Stimulated activated CD4-positive, alpha-beta T cell treated with anti-CD3 and anti-CD28 coated beads, Interleukin-4, amount 100 ng/mL, for 24 hours (primary cell): ENCODE data around the gene UNC5B.
"Not testable (repeated sequence)": the region's sequence is repeated elsewhere in the genome, so short reads cannot be mapped to it uniquely, and the experiment has no call there.

Experiments used
- DNase-seq: peaks from one replicate; pipeline ENCODE4 v3.0.0-alpha.2; 2020

The UNC5B gene

DNA sequence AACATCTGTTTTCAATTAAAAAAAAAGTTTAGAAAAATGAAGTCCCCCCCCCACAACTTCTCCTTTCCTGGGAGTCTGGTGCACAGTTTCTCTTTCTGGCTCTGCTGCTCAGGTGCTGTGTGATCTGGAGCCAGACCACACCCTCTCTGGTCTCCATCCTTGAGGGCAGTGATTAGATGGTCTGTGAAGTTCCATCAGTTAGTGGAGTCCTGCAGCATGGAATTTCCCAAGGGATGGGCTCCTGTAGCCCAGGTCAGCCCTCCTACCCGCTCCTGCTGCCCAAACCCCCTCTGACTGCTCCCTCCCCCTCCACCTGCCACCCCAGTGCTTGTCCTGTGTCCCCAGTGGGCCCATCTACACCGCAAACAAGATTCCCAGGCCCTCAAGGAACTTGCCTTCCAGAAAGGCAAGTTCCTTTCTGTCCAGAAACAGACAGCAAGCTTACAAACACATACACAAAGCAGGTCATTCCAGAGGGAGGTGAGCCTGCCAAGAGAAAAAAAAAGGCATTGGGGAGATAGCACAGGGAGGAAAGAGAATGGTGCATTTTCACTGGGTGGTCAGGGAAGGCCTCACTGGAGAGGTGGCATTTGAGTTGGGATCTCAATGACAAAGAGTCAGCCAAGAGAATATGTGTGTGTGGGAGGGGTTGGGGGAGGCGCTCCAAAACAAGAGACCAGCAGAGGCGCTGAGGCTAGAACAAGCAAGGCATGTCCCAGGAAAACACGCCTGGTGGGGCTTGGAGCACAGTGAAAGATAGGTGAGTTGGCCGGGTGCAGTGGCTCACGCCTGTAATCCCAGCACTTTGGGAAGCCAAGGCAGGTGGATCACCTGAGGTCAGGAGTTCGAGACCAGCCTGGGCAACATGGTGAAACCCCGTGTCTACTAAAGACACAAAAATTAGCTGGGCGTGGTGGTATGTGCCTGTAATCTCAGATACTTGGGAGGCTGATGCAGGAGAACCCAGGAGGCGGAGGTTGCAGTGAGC lies 57.2 kb downstream of the UNC5B start:
- DNase-seq = no peak

DNA sequence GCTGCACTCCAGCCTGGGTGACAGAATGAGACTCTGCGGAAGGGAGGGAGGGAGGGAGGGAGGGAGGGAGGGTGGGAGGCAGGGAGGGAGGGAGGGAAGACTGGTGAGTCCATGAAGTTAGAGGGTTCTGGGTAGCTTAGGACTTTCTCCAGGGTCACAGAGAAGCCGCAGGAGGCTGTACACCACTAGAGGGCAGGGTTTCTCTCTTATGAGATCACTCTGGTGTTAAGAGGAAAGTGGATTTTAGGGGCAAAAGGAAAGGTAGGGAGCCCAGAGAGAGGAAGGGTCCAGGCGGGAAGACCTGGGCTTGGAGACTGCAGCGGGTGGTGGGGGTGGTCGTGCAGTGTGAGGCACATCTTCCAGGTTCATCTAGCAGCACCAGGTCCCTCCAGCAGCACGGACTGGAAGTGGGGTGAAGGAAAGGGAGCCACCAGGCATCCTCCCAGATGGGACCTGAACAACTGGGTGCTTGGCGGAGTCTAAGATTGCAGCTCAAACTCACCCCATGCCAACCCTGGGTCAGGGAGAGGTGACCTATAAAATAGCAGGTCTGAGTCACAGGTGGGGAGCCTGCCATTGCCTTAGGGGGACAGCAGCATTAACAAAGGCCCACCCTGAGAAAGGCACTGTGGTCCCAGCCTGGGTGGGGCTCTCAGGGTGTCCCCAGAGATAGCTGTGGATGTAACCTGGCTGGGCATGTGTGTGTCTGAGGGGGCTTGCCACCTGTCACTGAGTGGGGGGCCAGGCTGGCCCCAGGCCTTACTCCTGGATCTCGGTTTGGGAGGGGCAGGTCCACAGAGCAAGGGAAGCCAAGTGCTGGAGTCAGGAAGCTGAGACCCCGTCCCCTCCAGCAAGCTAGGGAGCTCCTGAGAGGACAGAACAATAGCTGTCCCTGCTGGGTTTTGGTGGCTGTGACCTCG lies 58.2 kb downstream of the UNC5B start:
- peak; percentile 36 for DNase-seq

DNA sequence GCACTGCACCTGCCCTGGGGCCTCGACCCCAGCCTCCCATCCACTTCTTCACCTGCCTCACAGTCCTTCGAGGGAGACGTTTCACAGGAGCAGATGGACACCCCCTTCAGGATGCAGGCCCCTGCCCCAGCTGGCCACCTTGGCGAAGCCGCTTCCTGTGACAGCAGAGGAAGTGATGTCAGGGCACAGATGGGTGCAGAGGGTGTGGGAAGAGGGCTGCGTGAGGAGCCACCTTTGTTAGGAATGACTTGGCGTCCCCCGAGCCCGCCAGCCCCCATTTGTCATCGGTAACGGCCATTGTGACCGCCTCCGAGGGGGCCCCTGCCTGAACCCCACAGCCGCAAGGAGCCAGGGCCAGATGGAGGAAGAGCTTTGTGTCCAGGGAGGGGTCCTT lies 59.3 kb downstream of the UNC5B start:
- DNase-seq = no peak

DNA sequence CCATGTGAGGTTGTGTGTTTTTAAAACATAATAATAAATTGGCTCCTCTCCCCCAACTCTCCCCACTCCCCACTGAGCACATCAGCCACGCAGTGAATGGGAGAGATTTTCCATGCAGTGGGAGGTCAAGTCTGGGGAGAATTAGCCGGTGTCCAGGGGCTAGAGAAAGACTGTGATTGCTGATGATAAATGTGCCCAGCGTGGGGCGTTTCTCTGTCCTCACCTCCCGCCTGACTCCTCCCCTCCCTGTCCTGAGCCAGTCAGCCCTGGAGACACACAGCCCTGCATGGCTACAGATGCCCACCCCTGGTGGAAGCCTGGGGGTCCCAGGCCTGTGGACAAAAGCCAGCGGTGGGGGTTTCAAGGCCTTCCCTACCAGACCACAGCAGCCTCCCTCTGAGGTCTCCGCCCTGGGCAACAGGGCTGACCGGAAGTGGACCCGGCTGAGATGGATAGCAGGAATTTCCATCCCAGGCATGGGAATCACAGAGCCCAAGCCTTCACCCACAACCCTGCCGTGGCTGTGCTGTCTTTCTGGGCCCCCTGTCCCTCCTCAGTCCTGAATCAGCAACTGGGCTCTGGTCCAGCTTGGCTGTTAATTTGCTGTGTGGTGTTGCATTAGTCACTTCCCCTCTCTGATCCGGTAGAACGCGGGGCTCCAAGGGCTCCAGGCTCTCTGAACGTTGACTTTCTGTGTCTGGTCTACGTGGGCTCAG lies 59.8 kb downstream of the UNC5B start:
- DNase-seq = no peak

DNA sequence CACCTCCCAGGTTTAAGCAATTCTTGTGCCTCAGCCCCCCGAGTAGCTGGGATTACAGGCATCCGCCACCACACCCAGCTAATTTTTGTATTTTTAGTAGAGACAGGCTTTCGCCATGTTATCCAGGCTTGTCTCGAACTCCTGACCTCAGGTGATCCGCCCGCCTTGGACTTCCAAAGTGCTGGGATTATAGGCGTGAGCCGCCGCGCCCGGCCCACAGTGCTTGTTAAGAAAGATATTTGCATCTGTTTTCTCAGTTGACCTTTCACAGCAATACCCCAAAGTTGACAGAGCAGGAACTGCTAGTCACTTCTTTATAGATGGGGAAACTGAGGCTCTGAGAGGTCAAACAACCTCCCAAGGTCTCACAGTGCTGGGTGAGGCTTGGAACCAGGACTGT lies 60.6 kb downstream of the UNC5B start:
- DNase-seq = not testable (repeated sequence)

DNA sequence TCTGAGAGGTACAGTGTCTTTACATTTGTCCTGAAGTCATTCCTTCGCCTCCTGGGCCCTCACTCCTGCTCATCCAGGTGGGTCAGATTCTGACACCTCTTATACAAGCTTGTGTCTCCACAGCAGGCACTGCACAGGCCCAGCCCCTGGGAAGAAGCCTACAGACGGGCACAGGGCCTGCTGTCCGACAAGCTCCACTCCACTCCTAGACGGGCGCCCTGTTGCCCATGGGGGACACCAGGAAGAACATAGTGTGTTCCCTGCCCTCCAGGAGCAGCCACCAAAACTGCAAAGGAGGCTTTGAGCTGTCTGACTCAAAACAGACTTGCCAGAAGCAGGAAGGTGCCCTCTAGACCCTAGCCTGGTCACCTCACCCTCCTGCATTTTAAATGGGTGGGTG lies 61.1 kb downstream of the UNC5B start:
- no peak for DNase-seq

DNA sequence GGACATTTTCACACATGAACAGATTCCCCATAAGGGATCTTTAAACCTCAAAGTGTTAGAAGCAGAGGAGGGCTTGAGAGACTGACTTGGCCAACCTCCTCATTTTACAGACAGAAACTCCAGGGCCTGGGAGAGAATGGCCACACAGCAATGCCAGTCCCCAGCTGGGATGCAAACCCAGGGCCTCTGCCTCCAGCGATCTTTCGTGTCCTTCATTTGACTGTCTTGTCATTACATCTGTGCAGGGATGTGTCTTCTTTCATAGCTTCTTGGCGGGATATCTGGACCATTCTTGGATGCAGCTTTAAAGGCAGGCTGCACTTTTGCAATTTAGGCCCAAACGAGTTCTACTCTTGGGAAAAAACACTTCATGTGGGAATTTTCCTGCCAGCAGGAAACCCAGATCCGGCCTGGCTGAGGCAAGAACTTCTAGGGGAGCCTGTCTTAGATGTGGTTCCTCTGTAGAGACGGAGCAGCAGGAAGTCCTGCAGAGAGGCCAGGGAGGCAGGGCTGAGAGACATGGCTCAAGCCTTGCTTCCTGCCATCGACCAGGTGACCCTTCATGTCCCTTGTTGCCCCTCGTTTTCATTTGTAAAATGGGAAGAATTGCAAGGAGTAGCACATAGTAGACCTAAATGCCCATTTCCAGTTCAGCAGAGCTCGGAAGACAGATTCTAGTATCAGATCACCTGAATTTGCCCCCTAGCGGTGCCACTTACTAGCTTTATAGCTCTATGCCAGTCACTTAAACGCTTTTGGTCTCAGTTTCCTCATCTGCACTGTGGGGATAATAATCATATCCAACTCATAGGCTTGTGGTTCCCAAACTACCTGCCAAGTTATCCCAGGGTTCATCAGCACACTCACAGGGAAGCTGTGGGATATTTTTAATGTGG lies 62.8 kb downstream of the UNC5B start:
- DNase-seq = no peak

DNA sequence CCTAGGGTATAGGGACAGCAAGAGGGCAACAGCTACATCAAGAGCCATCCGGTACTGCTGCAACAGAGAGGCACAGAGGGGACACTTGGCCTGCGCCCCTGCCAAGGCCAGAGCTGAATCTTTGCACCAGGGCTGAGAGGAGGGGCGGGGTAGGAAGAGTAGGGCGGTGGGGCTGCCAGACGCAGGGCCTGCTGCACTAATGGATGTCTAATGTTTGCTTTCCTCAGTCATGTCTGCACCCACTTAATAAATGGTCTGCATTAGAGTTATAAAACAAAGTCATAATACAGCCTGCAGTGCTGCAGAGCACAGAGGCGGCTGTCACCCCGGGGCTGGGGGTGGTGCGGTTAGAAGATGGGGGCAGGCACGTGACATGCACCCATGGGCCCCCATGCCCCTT lies 64.5 kb downstream of the UNC5B start:
- no peak for DNase-seq

DNA sequence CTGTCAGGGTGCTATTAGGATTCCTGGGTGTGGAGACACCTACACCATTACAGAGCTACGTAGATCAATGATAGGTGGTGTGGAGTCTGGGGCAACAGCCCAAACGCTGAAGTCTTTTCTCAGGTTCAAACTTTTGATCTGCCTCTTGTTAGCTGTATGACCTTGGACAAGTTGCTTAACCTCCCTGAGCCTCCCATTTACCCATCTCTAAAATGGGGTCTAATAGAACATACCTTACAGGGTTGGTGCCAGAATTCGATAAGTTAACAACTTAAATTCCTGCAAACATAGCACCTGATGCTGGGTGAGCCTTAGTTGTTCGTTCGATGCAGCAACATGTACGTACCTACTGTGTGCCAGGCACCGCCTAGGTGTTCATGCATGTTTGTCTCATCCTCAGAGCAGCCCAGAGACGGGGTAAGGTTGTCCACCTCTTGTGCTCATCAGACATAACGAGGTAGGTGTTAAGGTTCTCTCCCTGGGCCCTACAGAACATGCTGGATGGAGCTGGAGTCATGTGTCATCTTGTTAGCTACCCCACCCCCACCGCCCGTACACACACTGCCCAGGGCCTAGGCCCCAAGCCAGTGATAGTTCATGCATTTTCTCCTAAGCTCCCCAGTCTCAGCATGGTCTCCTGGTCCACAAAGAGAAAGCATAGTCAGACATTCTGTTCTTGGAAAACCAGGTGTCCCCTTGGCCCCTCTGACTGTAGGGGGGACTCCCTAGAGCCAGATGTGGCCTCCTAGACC lies 65.7 kb downstream of the UNC5B start:
- DNase-seq = no peak

DNA sequence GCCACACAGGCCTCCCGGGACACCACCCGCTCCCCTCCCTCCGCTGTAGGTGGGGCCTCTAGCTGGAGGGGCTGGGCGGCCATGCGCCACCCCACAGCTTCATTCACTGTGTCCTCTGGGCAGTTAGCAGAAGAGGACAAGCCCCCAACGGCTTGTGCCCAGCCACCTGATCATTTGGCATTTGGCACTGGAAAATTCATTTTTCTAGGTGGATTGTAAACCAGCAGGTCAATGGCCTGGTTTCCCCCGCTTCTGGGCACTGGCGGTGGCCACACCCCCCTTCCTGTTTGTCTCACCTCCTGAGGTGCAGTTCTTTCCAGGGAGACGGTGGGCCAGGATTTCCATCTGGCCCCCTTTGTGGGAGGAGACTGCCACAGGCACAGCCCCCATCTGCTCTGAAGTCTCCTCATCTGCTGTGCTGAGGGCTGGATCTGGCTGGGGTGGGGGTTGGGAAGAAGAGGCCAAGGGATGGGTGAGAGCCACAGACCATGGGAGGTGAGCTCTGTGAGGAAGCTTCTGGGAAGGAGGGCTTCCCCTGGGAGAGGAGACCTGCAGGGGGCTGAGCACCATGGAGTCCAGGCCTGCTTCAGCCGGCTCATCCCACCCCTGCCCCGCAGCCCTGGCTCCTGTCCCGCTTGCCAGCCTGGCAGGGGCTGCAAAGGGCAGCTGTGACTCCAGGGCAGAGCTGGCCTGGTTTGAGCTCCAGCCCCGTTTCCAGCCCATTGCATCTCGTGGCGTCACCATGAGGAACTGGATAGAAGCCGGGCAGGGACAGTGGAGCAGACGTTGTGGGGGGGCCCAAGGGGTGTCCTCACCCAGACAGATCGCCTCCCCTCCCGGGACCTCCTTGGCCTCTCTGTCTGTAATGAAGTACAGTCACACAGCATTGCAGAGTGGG lies 66.6 kb downstream of the UNC5B start:
- no peak for DNase-seq

DNA sequence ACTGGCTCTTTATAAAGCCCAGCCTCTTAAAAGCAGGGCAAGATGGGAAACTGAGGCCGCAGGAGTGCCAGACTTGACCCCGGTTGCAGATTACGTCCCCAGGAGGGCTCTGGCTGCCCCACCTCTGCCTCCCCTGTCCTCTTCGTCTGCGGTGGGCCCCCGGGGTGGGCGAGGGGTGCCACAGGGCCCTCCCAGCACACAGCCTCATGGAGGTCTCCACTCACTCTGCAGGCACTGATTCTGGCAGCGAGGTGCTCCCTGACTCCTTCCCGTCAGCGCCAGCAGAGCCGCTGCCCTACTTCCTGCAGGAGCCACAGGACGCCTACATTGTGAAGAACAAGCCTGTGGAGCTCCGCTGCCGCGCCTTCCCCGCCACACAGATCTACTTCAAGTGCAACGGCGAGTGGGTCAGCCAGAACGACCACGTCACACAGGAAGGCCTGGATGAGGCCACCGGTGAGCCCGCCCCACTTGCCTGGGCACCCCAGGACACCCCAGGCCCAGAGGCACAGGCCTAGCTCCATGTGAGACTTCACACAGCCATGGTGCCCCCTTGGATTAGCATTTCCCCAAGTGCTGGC lies 67.3 kb downstream of the UNC5B start:
- no peak for DNase-seq

DNA sequence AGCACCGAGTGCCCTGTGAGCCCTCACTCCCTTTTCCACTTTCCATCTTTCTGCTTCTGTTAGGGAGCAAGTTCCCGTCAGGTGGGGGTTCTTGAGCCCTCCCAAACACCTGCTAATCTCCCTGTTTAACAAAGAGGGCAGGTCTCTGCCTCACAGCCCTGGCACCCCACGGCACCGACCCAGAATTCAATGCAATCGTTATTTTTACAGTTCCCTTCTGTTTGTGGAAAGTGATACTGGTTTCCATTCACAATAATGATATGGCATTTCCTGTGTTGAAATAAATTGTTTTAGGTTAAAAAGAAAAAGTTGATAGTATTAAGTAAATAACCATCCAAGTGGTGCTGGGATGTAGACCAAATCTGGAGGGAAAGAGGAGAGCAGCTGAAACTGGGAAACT lies 67.8 kb downstream of the UNC5B start:
- no peak for DNase-seq

DNA sequence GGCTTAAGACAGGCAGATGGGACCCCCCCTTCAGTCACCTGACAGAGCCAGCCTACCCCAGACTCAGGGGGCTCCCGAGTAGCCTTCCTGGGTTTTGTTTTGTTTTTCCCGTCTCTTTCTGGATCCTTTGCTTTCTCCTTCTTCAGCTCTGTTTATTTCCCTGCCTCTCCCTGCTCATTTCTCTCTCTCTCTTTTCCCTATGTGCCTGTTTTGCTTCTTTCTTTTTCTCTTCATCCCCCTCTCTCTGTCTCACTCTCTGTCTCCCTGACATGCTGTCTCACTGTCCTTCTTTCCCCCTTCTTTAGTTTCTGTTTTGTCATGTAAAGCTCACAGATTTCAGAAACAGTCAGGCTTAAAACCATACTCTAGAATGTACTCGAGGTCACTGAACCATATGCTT lies 68.5 kb downstream of the UNC5B start:
- no peak for DNase-seq

DNA sequence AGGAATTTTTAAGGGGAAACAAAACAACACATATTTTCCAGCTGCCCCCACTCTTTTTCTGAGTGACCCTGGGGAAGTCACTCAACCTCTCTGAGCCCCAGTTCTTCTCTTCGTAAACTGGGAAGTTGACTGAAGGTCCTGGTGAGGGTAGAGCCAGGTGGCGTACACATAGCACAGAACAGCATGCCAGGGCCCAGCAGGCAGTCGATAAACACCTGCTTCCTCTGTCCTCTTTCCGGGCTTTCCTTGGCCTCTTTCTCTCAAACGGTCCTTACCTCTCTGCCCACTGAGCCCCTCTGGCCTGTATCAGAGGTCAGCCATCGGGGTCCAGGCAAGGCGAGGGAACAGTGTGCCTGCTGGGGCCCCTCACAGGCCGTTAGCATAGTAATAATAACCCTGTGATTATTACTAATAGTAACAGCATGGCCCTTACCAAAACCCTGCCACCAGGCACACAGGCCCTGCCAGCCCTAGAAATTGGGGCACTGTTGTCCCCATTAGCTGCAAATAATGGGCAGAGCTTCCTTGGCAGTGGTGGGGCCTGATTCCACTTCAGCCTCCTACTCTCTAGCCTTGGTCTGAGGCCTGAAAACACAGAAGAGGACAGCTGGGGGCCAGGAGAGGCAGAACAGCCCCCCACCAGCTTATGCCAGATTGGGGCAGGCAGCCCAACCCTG lies 69.4 kb downstream of the UNC5B start:
- DNase-seq = no peak

DNA sequence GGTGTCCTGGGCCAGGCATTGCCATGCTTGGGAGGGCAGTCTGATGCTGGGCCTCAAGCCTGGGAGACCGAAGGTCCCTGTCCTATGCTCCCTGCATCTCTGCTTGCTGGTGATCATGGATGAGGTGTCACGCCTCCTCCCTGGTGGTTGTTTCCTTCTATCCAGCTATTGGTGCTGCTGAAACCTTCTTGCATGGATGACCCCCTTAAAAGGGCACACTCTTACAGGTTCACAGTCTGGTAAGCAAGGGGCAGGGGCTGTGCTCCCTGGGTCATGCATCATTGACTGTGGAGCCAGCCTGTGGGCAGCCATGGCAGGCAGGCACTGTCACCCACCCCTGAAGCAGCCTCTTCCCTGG lies 69.9 kb downstream of the UNC5B start:
- DNase-seq = no peak

DNA sequence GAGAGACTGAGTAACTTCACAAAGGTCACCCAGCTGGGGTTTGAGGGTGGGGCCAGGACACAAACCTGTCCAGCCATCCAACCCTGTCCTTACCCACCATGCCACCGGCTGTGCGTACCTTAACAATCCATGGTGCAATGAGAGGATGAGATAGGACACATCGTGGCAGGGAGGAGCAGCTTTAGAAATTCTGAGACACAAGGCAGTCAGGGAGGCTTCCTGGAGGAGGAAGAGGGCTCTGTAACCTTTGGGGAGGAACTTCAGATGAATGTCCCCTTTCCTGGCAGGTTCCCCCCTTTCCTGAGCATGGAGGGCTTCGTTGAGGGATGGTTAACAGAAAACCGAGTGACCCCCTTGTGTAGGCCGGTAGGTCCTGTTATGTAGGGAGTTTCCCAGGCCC lies 71.0 kb downstream of the UNC5B start:
- DNase-seq = no peak

DNA sequence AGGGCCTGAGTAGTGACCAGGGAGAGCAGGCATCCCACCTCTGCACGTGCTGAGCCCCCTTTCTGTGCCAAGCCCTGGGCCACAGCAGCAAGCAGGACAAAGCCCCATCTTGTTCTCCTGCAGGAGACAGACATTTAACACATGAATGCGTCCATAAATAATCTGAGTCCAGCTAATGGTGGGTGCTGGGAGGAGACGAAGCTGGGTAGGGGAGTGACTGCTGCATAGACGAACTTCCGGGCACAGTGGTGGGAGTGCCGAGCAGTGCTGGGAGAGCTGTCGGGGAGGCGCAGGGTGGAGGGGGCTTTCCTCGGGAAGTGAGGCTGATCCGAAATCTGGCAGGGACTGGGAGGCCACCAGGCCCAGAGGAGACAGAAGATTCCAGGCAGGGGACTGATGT lies 71.5 kb downstream of the UNC5B start:
- DNase-seq = no peak

DNA sequence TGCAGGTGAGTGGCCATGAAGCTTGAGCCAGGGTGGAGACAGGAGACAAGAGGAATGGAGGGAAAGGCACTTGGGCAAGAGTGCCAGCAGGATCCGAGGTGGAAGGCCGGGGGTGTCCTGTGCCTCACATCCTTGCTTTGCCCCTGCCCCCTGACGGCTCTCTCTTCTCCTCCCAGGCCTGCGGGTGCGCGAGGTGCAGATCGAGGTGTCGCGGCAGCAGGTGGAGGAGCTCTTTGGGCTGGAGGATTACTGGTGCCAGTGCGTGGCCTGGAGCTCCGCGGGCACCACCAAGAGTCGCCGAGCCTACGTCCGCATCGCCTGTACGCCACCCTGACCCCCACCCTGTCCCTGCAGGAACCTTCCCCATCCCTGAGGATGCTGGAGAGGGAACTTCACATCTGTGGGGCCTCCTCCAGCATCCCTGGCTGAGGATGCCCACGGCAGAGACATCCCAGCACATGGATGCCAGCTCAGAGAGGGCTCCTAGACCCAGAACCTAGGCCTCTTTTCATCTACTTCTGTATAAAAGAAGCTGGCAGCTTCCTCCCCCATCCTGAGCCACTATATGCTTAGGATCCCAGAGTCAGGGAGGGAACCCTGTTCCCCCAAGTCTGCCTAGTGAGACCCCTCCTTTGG lies 72.3 kb downstream of the UNC5B start:
- DNase-seq = no peak

DNA sequence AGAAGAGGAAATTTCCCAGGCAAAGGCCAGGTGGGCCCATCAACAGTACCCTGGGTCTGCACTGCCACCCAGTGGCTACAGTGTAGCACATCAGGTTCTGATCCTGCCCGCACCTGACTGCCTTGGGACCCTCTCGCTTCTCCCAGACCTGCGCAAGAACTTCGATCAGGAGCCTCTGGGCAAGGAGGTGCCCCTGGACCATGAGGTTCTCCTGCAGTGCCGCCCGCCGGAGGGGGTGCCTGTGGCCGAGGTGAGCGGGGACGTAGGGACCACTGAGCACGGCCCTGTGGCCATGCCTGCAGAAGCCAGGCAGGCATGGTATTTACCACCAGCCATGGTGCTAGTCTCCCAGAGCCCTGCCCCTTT lies 72.8 kb downstream of the UNC5B start:
- DNase-seq = peak; percentile 32
